Lung (tissue), 12 donors: ENCODE data around the gene PEPD. TPM values are rescaled to one million over a fixed set of nuclear protein-coding genes. Genes with fewer than 3 reads are reported as not detected.
A peak's percentile ranks its signal among the peaks of the same experiment; 100 is the strongest.

Experiments used
- ATAC-seq: fragments of 200-7000 bp; cut with Tn5 transposase; one replicate; pipeline ENCODE4 v1.9.1; 2020; ENCODE audit warnings: moderate number of reproducible peaks; ENCODE audit not compliant: insufficient read depth, low FRiP score
- DNase-seq, 3 donors: peaks; one replicate each; pipeline ENCODE4 v3.0.0-alpha.2; 2013 to 2017
- H3K27ac ChIP-seq, 2 donors: one replicate each; pipeline ENCODE4 v1.5.1; 2013; ENCODE audit warnings: mild to moderate bottlenecking in 2 of 2, moderate library complexity in 2 of 2, control low read depth in 1 of 2, inconsistent platforms in 1 of 2, low read depth in 1 of 2, low read length in 1 of 2
- H3K27me3 ChIP-seq, 3 donors: one replicate each; pipeline ENCODE4 v1.5.1; 2013; ENCODE audit warnings: low read length in 2 of 3; ENCODE audit not compliant: control insufficient read depth in 3 of 3, insufficient read depth in 3 of 3
- H3K36me3 ChIP-seq, 4 donors: one replicate each; pipeline ENCODE4 v1.5.1; 2013; ENCODE audit warnings: low read length in 4 of 4, mild to moderate bottlenecking in 1 of 4, moderate library complexity in 1 of 4; ENCODE audit not compliant: control insufficient read depth in 4 of 4, insufficient read depth in 4 of 4
- H3K4me1 ChIP-seq, 5 donors: one replicate each; pipeline ENCODE4 v1.5.1; 2013; ENCODE audit warnings: low read length in 5 of 5, mild to moderate bottlenecking in 2 of 5, moderate library complexity in 1 of 5; ENCODE audit not compliant: control insufficient read depth in 5 of 5, insufficient read depth in 5 of 5
- H3K4me3 ChIP-seq: one replicate; pipeline ENCODE4 v1.5.1; 2013; ENCODE audit warnings: mild to moderate bottlenecking, control low read depth, moderate library complexity
- H3K9ac ChIP-seq, 2 donors: one replicate each; pipeline ENCODE4 v1.5.1; 2013; ENCODE audit warnings: low read length in 2 of 2, control low read depth in 1 of 2; ENCODE audit not compliant: insufficient read depth in 1 of 2
- H3K9me3 ChIP-seq, 4 donors: one replicate each; pipeline ENCODE4 v1.5.1; 2013; ENCODE audit warnings: low read length in 3 of 4, mild to moderate bottlenecking in 1 of 4, moderate library complexity in 1 of 4; ENCODE audit not compliant: control insufficient read depth in 4 of 4, insufficient read depth in 3 of 4
- CTCF ChIP-seq: IDR thresholded peaks from 2 replicates; pipeline ENCODE4 v1.5.1; 2012; ENCODE audit warnings: mild to moderate bottlenecking; ENCODE audit errors: control extremely low read depth, extremely low read depth
- whole genome bisulfite sequencing, 2 donors: extraction: QIAGEN DNeasy Blood & Tissue Kit; methylation state at CpG; one replicate each; pipeline ENCODE4 v1.1.7; 2013; 5-methylcytosine and 5-hydroxymethylcytosine counted together
- polyA plus RNA-seq, 2 donors: library from polyadenylated mRNA; stranded (reverse); fragments of 200-250 nt; gene quantifications; one replicate each; pipeline ENCODE4 v1.2.1, GENCODE V29; 2013
- total RNA-seq, 2 donors: library from RNA; depleted of rRNA in 1 of 2; stranded (reverse); fragments of >200 nt in 1 of 2; gene quantifications; one replicate each; pipeline ENCODE4 v1.2.1, GENCODE V29; 2014 to 2021
- donor health status: control.
- donor health status: control.
- donor health status: Bipolar disorder and iron deficiency.
- donor health status: healthy.
- donor health status: DM: yes; HTN: yes; CAD: no.

Gene PEPD
- total and polyA plus RNA-seq, 4 donors = 29.6 to 88.2 (median 73.4) TPM

GRCh38 chr19:33515921-33516320 is 5.7 kb downstream of the PEPD start:
- peaks cover 0 to 6% (median 0%) of the 10 kb centered on the region in 4 donors for H3K36me3 ChIP-seq
- DNase-seq (no peak), ATAC-seq (no peak)

GRCh38 chr19:33514885-33515551 is 6.6 kb downstream of the PEPD start:
- H3K9ac ChIP-seq = no peak overlapping the region
- peak; percentile 38 for ATAC-seq
- H3K27ac ChIP-seq = no peak overlapping the region
- peaks cover 0 to 8% (median 0%) of the 10 kb centered on the region in 5 donors for H3K4me1 ChIP-seq
- no peak for TF ChIP-seq CTCF
- no peaks in the 10 kb centered on the region for H3K9me3 ChIP-seq
- 74 to 76% methylated on average over 25 of the region's 25 CpGs for WGBS, 2 donors
- H3K27me3 ChIP-seq = no peaks in the 10 kb centered on the region
- peak; percentile 6 to 20 (median 20) for DNase-seq
- H3K36me3 ChIP-seq = peaks cover 0 to 9% (median 0%) of the 10 kb centered on the region in 4 donors
- no peak overlapping the region for H3K4me3 ChIP-seq

More at GRCh38 chr19:33515921-33516320, 5.7 kb downstream of the PEPD start:
- Histone ChIP-seq H3K9ac (no peak overlapping the region), H3K4me3 (no peak overlapping the region), H3K27me3 (no peaks in the 10 kb centered on the region), H3K27ac (no peak overlapping the region), H3K4me1 (peaks cover 2 to 11% (median 4%) of the 10 kb centered on the region in 5 donors), H3K9me3 (no peaks in the 10 kb centered on the region)
- TF ChIP-seq CTCF = no peak
- WGBS, 2 donors = 83 to 85% methylated on average over 4 of the region's 4 CpGs

- no peak for ATAC-seq
- WGBS, 2 donors = 91 to 96% methylated on average over 9 of the region's 9 CpGs
- Histone ChIP-seq H3K36me3 (peaks cover 0 to 24% (median 0%) of the 10 kb centered on the region in 4 donors), H3K27me3 (no peaks in the 10 kb centered on the region), H3K4me1 (peaks cover 0 to 8% (median 0%) of the 10 kb centered on the region in 5 donors), H3K9ac (no peak overlapping the region), H3K9me3 (no peaks in the 10 kb centered on the region), H3K4me3 (no peak overlapping the region), H3K27ac (no peak overlapping the region)
- no peak for TF ChIP-seq CTCF
- no peak for DNase-seq
These were observed 8.2 kb downstream of the PEPD start for GRCh38 chr19:33513424-33513823.
